IPS-18a (cell line): ENCODE data around the gene TRMT61A.

Experiments
- H3K27ac ChIP-seq: one replicate; pipeline ENCODE4 v1.5.1; 2013; ENCODE audit warnings: low read length
- H3K27me3 ChIP-seq: one replicate; pipeline ENCODE4 v1.6.1; 2013; ENCODE audit warnings: mild to moderate bottlenecking, low read length; ENCODE audit not compliant: control insufficient read depth, insufficient read depth
- H3K36me3 ChIP-seq: one replicate; pipeline ENCODE4 v1.6.1; 2013; ENCODE audit warnings: low read depth, low read length; ENCODE audit not compliant: control insufficient read depth
- H3K4me1 ChIP-seq: one replicate; pipeline ENCODE4 v1.6.1; 2013; ENCODE audit warnings: low read depth, low read length; ENCODE audit not compliant: control insufficient read depth
- H3K4me3 ChIP-seq: one replicate; pipeline ENCODE4 v1.5.1; 2013; ENCODE audit warnings: low read length
- H3K9ac ChIP-seq: one replicate; pipeline ENCODE4 v1.6.1; 2013; ENCODE audit warnings: mild to moderate bottlenecking, low read length, moderate library complexity
- H3K9me3 ChIP-seq: one replicate; pipeline ENCODE4 v1.6.1; 2013; ENCODE audit warnings: low read depth, low read length; ENCODE audit not compliant: control insufficient read depth

The TRMT61A gene

DNA sequence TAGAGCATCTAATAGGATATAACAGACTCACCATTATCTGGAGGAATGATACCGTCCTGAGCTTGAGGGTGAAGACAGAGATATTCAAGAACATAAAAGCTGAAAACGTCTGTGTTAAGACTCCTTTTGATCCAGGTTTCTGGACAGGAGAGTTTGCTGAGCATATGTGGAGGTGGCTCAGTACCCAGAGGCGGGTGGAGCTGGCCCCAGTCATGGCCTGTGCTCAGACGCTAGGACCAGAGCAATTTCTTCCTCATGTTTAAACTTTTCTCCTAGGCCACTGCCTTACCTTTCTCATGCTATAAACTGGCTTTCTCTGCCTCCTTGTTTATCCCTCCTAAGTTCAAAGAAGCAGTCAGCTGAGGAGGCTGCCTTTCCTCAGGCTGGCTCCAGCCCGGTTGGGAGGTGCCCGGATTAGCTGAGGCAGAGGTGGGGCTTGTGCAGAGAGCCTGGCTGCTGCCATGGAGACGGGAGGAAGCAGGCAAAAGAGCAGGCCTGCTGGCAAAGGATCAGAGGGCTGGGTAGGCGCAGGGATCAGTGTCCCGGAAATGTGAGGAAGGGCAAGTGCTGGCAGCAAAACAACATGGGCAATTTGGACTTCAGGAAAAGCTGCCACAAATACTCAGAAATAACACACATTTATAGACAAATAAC, 47.5 kb downstream of the TRMT61A start:
- H3K27ac ChIP-seq = no peak overlapping the region

DNA sequence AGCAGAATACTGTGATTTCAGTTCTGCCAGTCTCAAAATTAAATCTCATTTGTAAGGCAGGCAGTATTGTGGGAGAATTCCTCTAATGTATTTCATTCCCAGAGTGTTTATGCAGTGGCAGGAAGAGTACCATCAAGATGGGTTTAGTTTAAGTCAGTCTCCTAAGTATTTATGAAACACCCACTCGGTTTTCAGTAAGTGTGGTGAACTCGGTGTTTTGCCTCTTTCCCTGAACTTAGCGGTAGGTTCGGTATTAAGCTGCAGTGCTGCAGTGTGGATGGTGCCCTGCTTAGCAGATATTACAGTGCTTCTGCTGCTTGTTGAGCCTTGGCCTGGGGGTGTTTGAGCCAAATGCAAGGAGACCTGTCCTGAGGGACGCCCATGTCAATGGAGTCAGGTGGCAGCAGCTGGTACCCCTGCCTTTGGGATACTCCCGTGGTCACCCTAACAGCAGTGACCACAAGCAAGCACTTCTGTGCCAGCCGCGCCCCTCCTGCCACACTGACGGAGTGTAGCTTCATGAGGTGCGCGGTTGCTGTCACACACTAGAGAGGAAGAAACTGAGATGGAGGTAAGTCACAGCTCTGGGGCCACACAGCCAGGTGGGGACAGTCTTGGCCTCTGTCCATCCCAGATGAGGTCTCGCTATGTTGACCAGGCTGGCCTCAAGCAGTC, 49.5 kb downstream of the TRMT61A start:
- Histone ChIP-seq H3K4me1 (no peaks in the 10 kb centered on the region), H3K27ac (no peak overlapping the region), H3K9ac (no peak overlapping the region), H3K4me3 (no peak overlapping the region), H3K27me3 (no peaks in the 10 kb centered on the region), H3K9me3 (no peaks in the 10 kb centered on the region), H3K36me3 (peaks cover 18% of the 10 kb centered on the region)

More for the DNA sequence above, 47.5 kb downstream of the TRMT61A start:
- Histone ChIP-seq H3K4me3 (no peak overlapping the region), H3K27me3 (no peaks in the 10 kb centered on the region), H3K9ac (no peak overlapping the region), H3K36me3 (peaks cover 18% of the 10 kb centered on the region), H3K4me1 (no peaks in the 10 kb centered on the region), H3K9me3 (no peaks in the 10 kb centered on the region)

DNA sequence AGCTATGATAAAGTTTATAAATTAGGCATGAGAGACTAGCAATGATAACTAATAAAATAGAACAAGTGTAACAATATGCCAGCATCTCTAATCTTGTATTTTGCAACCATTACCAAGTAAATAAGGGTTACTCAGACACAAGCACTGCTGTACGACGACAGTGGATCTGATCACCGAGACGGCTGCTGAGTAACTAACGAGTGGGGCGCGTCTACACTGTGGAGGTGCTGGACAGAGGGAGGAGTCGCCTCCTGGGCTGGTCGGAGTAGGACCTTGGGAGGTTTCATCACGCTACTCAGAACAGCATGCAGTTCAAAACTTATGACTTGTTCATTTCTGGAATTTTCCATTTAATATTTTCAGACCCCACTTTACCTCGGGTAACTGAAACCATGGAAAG, 52.2 kb downstream of the TRMT61A start:
- Histone ChIP-seq H3K36me3 (peaks cover 11% of the 10 kb centered on the region), H3K4me3 (no peak overlapping the region), H3K27ac (no peak overlapping the region), H3K4me1 (no peaks in the 10 kb centered on the region), H3K27me3 (no peaks in the 10 kb centered on the region), H3K9ac (no peak overlapping the region), H3K9me3 (no peaks in the 10 kb centered on the region)

DNA sequence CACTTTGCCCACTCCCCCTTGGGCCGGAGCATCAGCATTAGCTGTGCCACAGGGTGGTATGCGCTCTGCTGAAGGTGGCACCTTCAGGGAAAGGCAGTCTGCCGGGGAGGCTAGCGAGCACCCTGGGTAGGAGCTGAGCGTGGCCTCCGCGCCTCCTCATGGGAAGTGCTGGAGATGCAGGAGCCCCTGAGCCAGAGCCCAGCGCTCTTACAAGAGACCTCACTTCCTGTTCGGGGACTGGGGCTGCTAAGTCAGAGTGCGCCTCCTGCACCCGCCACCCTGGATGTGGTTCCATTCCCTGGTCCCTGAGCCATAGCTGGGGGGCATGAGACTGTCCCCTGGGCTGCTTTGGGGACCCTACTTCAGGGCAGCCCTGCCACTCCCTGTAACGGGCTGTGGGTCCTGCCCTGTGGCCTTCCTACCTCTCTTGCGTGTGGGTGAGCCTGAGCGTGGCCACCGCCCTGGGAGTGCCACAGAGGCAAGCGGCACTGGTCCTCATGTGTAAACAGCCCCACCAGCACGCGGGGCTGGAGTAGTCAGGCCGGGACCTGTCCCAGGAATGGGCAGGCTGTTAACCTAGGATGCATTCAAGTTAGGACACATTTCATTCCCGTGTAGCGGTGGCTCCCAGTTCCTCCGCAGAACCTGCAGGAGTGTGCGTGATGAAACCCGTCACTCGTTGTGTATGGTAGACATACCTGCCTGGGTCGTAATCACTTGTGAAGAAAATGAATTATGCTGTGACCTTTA, 53.1 kb downstream of the TRMT61A start:
- no peak overlapping the region for H3K27ac ChIP-seq
- H3K9ac ChIP-seq = no peak overlapping the region
- no peak overlapping the region for H3K4me3 ChIP-seq
- no peaks in the 10 kb centered on the region for H3K9me3 ChIP-seq
- no peaks in the 10 kb centered on the region for H3K4me1 ChIP-seq
- no peaks in the 10 kb centered on the region for H3K27me3 ChIP-seq
- H3K36me3 ChIP-seq = peaks cover 11% of the 10 kb centered on the region

DNA sequence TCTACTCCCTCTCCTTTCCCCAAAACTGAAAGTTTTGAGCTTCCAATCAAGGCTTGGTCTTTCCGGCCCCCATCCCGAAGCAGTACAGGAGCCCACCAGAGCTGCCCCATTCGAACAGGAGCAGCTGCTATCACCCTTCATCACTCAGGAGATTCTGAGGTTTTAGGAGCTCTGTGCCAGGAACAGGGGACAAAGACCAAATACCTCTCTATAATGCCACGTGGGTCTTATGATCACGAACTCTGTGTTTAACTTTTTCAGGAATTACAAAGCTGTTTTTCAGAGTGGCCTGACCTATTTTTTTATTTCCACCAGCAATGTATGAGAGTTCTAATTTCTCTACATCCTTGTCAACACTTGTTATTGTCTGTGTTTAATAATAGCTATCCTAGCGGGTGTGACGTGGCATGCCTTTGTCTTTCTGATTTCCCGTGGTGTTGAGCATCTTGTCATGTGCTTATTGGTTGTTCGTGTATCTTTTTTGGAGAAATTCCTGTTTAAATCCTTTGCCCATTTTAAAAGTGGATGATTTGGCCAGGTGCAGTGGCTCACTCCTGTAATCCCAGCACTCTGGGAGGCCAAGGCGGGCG, 55.4 kb downstream of the TRMT61A start:
- H3K4me1 ChIP-seq = no peaks in the 10 kb centered on the region
- no peak overlapping the region for H3K9ac ChIP-seq
- no peaks in the 10 kb centered on the region for H3K9me3 ChIP-seq
- no peak overlapping the region for H3K27ac ChIP-seq
- H3K27me3 ChIP-seq = no peaks in the 10 kb centered on the region
- no peaks in the 10 kb centered on the region for H3K36me3 ChIP-seq
- no peak overlapping the region for H3K4me3 ChIP-seq
